Spleen (tissue), 7 donors: ENCODE data around the gene RPL35A.

Source experiments
- CTCF ChIP-seq, 11 experiments: fragments of 200-600 bp in 7 of 11; fragments of 450-650 bp in 4 of 11; sonication (generic) in 4 of 11; IDR thresholded peaks in 8 of 11; conservative IDR thresholded peaks in 3 of 11; 1 replicate in 7 of 11; 2 replicates in 4 of 11; pipeline versions ENCODE4 v1.4.0 to v1.8.0; 2016 to 2021; ENCODE audit warnings: antibody characterized with exemption in 11 of 11, inconsistent platforms in 4 of 11, mild to moderate bottlenecking in 1 of 11
- POLR2A ChIP-seq, 3 donors: fragments of 450-650 bp; IDR thresholded peaks; one replicate each; pipeline ENCODE4 v1.5.1; 2017; ENCODE audit warnings: antibody characterized with exemption in 3 of 3, mild to moderate bottlenecking in 1 of 3
- POLR2AphosphoS5 ChIP-seq, 3 donors: sonication (generic); formaldehyde crosslinking; IDR thresholded peaks; one replicate each; pipeline ENCODE4 v1.5.1; 2017; ENCODE audit warnings: antibody characterized with exemption in 3 of 3
- donor health status: DM: no; HTN: no; CAD: no; lungs with moderate emphysema.
- donor health status: DM: no; HTN: no; CAD: no.
- donor health status: DM: no; HTN: no; CAD: no.

GRCh38 chr3:197955892-197956477 lies 6.0 kb downstream of the RPL35A start:
- TF ChIP-seq CTCF (IDR thresholded peaks at IDR 0.05 in 8 of 11, conservative IDR thresholded peaks at IDR 0.05 in 3 of 11) (no peak), POLR2AphosphoS5 (IDR thresholded peaks at IDR 0.05) (no peak), POLR2A (IDR thresholded peaks at IDR 0.05) (no peak)
